HG02884 (cell line): Measurements from ENCODE around the gene TAPT1.
A peak's percentile ranks its signal among the peaks of the same experiment; 100 is the strongest.

ENCODE experiments used
- ATAC-seq: cut with Tn5 transposase; IDR thresholded peaks from one replicate; pipeline ENCODE4 v1.9.1; 2021; ENCODE audit warnings: mild to moderate bottlenecking, moderate library complexity; ENCODE audit not compliant: unreplicated experiment

Gene TAPT1

GRCh38 chr4:16250661-16251365 is 24.5 kb upstream of the TAPT1 start:
- no peak for ATAC-seq

- ATAC-seq, result no peak
Observed at GRCh38 chr4:16248605-16249004, 22.3 kb upstream of the TAPT1 start.

GRCh38 chr4:16245241-16245640 is 19.0 kb upstream of the TAPT1 start:
- ATAC-seq, result no peak

- no peak for ATAC-seq
Observed at GRCh38 chr4:16243285-16243684, 17.0 kb upstream of the TAPT1 start.

DNA sequence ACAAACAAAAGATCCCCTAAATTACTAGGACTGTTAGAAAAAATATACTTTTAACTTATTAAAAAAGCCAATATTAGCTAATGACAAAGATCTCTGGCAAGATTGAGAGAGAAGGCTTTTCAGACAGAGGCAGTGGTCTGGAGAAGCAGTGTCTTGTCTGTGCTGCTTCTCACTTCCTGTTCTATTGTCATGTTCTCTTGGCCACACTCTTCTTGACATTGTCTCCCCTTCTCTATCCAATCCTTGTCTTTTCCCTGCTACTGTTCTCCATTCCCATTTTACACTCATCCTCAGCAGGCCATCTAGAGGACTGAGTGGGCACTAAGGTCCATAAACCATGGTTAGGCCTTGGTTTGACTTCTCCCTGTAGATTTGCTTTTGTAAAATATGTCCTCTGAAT is 14.0 kb upstream of the TAPT1 start:
- ATAC-seq, result no peak

GRCh38 chr4:16239086-16239485 is 12.8 kb upstream of the TAPT1 start:
- no peak for ATAC-seq

DNA sequence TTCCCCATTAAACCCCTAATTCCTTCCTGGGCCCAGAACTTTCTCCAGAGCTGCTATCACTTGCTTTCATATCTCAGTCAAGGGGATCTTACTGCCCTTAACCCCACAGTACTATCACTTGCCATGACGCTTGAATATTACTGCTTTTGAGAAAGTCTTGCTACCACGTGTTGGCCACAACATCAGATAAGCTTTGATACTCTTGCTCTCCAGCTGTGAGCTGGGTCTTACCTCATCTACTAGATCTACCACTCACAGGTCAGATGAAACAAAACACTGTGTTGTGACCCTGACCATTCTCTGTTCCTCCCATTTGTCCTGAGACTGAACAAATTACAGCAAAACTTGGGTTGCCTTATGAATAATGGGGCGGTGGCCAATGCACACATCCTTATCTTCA is 12.1 kb upstream of the TAPT1 start:
- ATAC-seq, result no peak

DNA sequence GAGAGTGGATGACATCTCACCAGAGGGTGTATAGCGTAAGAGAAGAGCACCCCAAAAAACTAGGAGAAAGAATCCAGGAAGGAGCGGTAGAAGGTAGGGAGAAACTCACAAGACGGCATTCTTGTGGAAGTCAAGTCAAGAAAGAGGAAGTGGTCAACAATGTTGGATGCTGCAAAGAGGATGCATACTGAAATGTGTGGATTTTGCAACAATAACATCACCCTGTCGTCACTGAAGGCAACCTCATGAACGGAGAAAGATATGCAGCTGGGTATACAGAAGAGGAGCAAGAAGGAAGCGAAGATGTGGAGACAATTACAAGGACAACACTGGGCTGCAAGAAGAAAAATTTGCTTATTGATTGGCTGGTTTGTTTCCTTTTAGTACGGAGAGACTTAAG is 11.4 kb upstream of the TAPT1 start:
- ATAC-seq, result no peak

GRCh38 chr4:16236402-16237023 is 10.2 kb upstream of the TAPT1 start:
- no peak for ATAC-seq

GRCh38 chr4:16235209-16235608 is 8.9 kb upstream of the TAPT1 start:
- no peak for ATAC-seq

DNA sequence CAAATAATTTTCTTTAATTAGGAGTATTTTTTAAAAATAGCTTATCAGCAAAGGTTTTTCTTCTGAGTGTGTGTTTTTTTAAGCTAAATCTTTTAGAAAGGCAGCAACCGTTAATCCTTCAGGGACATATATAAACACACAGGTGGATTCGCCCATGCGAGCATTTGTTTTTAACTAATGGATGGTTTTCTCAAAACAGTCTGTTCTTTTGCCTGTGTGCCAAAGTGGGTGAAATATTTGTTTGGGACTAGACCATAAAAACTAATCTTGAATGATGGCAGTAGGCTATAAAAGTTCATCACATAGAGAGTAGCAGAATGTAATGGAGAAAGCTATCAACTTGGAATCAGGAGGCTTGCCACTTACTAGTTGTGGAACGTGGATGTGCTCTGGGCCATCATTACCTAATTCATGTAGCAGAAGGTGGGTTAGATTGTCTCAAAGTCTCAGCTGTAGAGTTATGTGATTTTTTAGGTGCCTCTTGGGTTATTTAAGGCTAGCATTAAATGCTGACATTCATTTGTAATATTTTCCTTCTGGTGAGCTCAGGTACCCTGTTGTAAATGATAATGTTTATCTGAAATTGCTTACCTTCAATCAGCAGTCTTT is 7.4 kb upstream of the TAPT1 start:
- no peak for ATAC-seq

DNA sequence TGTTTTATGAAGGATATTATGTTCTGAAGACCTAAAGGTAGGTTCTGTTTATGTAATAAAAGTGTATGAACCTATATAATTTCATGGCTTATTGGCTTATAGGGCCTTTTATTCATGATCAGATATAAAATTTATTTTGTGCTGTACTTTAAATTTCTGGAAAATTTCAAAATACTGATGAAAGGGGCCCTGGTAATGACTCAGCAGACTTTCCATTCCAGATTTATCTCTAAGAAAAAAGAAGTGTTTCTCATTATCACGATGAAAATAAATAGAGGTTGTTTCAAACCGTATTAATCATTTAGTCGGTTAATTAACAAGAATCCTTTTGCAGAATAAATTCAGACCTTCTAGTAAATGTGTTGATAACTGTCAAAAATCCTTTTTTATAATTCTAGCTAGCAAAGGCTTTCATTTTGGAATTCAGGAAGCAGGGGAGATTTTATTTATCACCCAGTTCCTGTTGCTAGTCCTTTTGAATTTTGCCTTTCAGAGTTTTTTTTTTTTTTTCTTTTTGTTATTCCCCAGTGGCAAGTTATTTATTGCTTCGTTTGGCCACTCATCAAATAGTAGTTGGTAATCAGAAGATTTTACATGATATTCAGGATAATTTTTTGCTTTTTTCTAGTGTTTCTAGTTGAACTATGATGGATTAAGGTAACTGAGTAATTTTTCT is 5.4 kb upstream of the TAPT1 start:
- no peak for ATAC-seq

GRCh38 chr4:16230308-16230707 is 4.0 kb upstream of the TAPT1 start:
- ATAC-seq, result no peak

- ATAC-seq, result no peak
Observed at GRCh38 chr4:16229604-16230003, 3.3 kb upstream of the TAPT1 start.

DNA sequence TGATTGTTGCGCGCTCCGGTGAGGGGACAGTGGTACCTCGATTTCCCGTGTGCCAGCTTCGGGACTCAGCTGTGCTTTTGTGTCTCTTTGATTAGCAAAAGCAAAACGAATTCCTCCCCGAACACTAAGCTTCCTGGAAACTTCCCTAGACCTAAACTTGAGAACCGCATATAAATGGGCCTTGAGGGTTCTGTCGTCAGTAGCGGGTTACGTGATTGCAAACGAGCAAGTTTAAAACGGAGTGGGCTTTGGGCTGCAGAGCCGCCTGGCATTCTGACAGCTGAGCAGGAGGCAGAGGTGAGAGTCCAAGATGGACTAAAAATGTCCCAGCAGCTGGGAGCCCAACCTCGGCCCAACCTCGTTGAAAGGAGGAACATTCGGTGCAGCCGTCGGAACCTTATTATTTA is 1.2 kb upstream of the TAPT1 start:
- no peak for ATAC-seq

DNA sequence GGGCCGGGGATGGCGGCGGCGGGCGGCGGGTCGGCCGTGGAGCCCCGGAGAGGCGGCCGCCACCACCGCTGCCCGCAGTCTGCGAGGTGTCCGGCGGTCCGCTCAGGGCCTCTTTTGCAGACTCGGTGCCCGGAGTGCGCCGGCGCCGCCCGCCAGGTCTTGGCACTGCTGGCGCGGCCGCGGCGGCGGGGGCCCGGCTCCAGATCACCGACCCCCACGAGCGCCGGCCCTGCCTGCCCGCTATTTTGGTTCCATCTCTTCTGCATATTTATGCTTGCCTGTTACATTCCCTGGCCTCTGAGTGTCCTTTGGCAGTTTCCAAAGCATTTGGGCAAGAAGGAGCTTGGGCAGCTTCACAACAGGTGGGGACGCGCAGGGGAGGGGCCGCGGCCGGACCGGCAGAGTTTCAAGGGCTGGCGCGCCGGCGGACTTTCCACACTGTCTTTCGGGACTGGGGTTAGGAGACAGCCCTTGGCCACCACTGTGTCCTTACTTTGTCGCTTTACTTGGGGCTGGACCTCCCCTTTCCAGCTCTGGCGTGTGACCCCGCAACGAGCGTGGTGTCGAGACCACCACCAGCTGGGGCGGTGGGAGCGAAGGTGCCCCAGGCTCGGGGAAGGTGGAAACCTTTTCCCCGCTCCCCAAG is 668 bp upstream of the TAPT1 start:
- ATAC-seq, result peak; percentile 37

DNA sequence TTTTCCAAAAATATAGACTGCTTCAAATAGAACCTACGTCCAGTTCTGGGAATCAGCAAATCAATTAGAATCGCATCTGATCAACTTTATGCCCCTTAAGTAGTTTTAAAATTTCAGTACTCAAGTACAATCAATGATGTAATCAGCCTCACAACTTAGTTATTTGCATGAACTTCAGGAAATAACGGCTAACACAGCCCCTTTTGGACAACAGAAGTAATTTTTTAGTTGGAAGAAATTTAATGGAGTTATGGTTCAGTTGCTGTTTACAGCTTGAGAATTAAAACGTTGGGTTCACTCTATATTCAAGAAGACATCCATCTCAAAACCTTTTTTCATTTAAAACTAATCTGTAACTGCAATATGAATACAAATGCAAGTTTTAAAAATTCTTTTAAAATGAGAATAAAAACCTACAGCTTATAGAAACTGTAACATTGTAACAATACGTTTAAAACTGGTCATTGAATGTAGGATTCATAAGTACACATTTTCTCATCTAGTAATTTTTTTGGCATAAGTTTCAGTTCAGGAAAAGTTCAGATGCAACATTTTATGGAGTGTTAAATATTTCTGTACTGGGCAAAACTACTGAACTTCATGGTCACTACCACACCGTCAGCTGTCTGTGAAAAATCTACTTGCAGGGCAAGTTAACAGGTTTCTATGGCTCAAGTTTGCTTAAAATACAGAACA is 956 bp downstream of the TAPT1 start:
- ATAC-seq, result peak; percentile 0

- no peak for ATAC-seq
Observed at GRCh38 chr4:16224264-16225166, 1.8 kb downstream of the TAPT1 start.

DNA sequence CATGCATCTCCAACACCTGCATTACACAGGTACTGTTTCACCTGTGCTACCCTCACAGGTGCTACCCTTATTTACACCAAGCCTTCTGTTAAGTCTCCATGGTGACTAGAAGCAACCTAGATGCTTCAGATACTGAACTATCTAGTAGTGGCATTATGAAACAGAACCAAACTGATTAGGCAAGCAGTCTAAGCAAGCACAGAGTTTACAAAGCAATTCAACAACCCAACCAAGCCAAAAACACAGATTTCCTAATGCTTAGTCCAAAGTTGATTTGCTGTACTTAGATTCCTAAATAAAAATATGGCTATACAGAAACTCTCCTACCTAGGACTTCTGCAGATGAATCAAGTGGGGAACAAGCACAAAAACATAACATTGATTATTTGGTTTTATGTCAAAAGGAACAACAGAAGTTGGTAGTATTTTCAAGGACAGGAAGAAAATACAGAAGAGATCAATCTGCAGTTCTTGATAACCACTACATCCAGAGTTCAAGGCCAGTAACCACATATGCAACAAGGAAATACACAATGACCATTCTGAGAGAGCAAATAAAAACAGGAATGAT is 3.2 kb downstream of the TAPT1 start:
- no peak for ATAC-seq
